ENCODE measurements around the gene OR6B2. TPM values are rescaled to one million over a fixed set of nuclear protein-coding genes. Genes with fewer than 3 reads are reported as not detected.

The OR6B2 gene
- total RNA-seq: not detected in 2 replicates

GRCh38 chr2:240030379-240031094, at the start of gene OR6B2:
TSS of gene OR6B2 (minus strand) at chr2:240030429. CDS start at chr2:240030429, 0 bp downstream.
- H3K4me3 ChIP-seq (ENCODE audit: low read depth, low read length): no peak within 1 kb of the TSS
- FAIRE-seq: no peak
- no peak for DNase-seq (ENCODE audit: low read depth)
- H3K27me3 ChIP-seq (ENCODE audit: control insufficient read depth, insufficient read depth, low read length): no peaks in the 10 kb centered on the region
- no peaks in the 10 kb centered on the region for H3K36me3 ChIP-seq (ENCODE audit: control insufficient read depth, insufficient read depth, low read length)
- no peak for TF ChIP-seq CTCF (IDR thresholded peaks at IDR 0.05; ENCODE audit: insufficient read depth, low read length, severe bottlenecking)

GRCh38 chr2:240078631-240079030, 48.4 kb upstream of the OR6B2 start:
- Histone ChIP-seq H3K4me3 (ENCODE audit: low read depth, low read length) (no peak overlapping the region), H3K27me3 (ENCODE audit: control insufficient read depth, insufficient read depth, low read length) (no peaks in the 10 kb centered on the region), H3K36me3 (ENCODE audit: control insufficient read depth, insufficient read depth, low read length) (no peaks in the 10 kb centered on the region)
- no peak for DNase-seq (ENCODE audit: low read depth)
- TF ChIP-seq CTCF (IDR thresholded peaks at IDR 0.05; ENCODE audit: insufficient read depth, low read length, severe bottlenecking): no peak
- no peak for FAIRE-seq

GRCh38 chr2:240077442-240077841, 47.2 kb upstream of the OR6B2 start:
- Histone ChIP-seq H3K4me3 (ENCODE audit: low read depth, low read length) (no peak overlapping the region), H3K36me3 (ENCODE audit: control insufficient read depth, insufficient read depth, low read length) (no peaks in the 10 kb centered on the region), H3K27me3 (ENCODE audit: control insufficient read depth, insufficient read depth, low read length) (no peaks in the 10 kb centered on the region)
- FAIRE-seq: no peak
- DNase-seq (ENCODE audit: low read depth): no peak
- no peak for TF ChIP-seq CTCF (IDR thresholded peaks at IDR 0.05; ENCODE audit: insufficient read depth, low read length, severe bottlenecking)

- no peaks in the 10 kb centered on the region for H3K36me3 ChIP-seq (ENCODE audit: control insufficient read depth, insufficient read depth, low read length)
- H3K4me3 ChIP-seq (ENCODE audit: low read depth, low read length): no peak overlapping the region
- DNase-seq (ENCODE audit: low read depth): no peak
- no peak for FAIRE-seq
- no peaks in the 10 kb centered on the region for H3K27me3 ChIP-seq (ENCODE audit: control insufficient read depth, insufficient read depth, low read length)
- no peak for TF ChIP-seq CTCF (IDR thresholded peaks at IDR 0.05; ENCODE audit: insufficient read depth, low read length, severe bottlenecking)
Observed at GRCh38 chr2:240074545-240074944, 44.3 kb upstream of the OR6B2 start.

- H3K4me3 ChIP-seq (ENCODE audit: low read depth, low read length): no peak overlapping the region
- H3K36me3 ChIP-seq (ENCODE audit: control insufficient read depth, insufficient read depth, low read length): no peaks in the 10 kb centered on the region
- no peak for DNase-seq (ENCODE audit: low read depth)
- no peak for FAIRE-seq
- H3K27me3 ChIP-seq (ENCODE audit: control insufficient read depth, insufficient read depth, low read length): no peaks in the 10 kb centered on the region
- TF ChIP-seq CTCF (IDR thresholded peaks at IDR 0.05; ENCODE audit: insufficient read depth, low read length, severe bottlenecking): no peak
Observed at GRCh38 chr2:240070907-240071306, 40.7 kb upstream of the OR6B2 start.

GRCh38 chr2:240069829-240070228, 39.6 kb upstream of the OR6B2 start:
- no peaks in the 10 kb centered on the region for H3K36me3 ChIP-seq (ENCODE audit: control insufficient read depth, insufficient read depth, low read length)
- FAIRE-seq (no peak), DNase-seq (ENCODE audit: low read depth) (peak; percentile 67)
- H3K4me3 ChIP-seq (ENCODE audit: low read depth, low read length): no peak overlapping the region
- no peaks in the 10 kb centered on the region for H3K27me3 ChIP-seq (ENCODE audit: control insufficient read depth, insufficient read depth, low read length)
- TF ChIP-seq CTCF (IDR thresholded peaks at IDR 0.05; ENCODE audit: insufficient read depth, low read length, severe bottlenecking): no peak

Data from bronchial epithelial cell (primary cell).